Spleen (tissue), 7 donors: ENCODE results near the gene NCOR2.

Experiments
- CTCF ChIP-seq, 11 experiments: fragments of 200-600 bp in 7 of 11; fragments of 450-650 bp in 4 of 11; sonication (generic) in 4 of 11; IDR thresholded peaks in 8 of 11; conservative IDR thresholded peaks in 3 of 11; 1 replicate in 7 of 11; 2 replicates in 4 of 11; pipeline versions ENCODE4 v1.4.0 to v1.8.0; 2016 to 2021; ENCODE audit warnings: antibody characterized with exemption in 11 of 11, inconsistent platforms in 4 of 11, mild to moderate bottlenecking in 1 of 11
- POLR2AphosphoS5 ChIP-seq, 3 donors: sonication (generic); formaldehyde crosslinking; IDR thresholded peaks; one replicate each; pipeline ENCODE4 v1.5.1; 2017; ENCODE audit warnings: antibody characterized with exemption in 3 of 3
- donor health status: DM: no; HTN: no; CAD: no; lungs with moderate emphysema.
- donor health status: DM: no; HTN: no; CAD: no.
- donor health status: DM: no; HTN: no; CAD: no.

GRCh38 chr12:124571556-124571955 is 4.1 kb upstream of the NCOR2 start:
- TF ChIP-seq CTCF (IDR thresholded peaks at IDR 0.05 in 8 of 11, conservative IDR thresholded peaks at IDR 0.05 in 3 of 11), result no peak
- TF ChIP-seq POLR2AphosphoS5 (IDR thresholded peaks at IDR 0.05), result no peak
